CD4-positive, alpha-beta T cell (primary cell): ENCODE results near the gene TLCD5. TPM values are rescaled to one million over a fixed set of nuclear protein-coding genes. Genes with fewer than 3 reads are reported as not detected.

Experiments
- ATAC-seq: fragments of 200-7000 bp; cut with Tn5 transposase; one replicate; pipeline ENCODE4 v1.10.0; 2022; ENCODE audit warnings: mild to moderate bottlenecking; ENCODE audit not compliant: poor library complexity
- CTCF ChIA-PET: fragments of 350-600 bp; sonication (Branson Sonifier 250); formaldehyde crosslinking; loops from one replicate; lab custom pipeline; 2021; ENCODE audit warnings: antibody characterized with exemption, inconsistent platforms; lab: Charles Lee
- POLR2A ChIA-PET: fragments of 350-600 bp; sonication (Branson Sonifier 250); formaldehyde crosslinking; loops from one replicate; lab custom pipeline; 2021; ENCODE audit warnings: antibody characterized with exemption, inconsistent platforms; lab: Charles Lee
- DNase-seq, 14 experiments: peaks; one replicate each; pipeline ENCODE4 v3.0.0-alpha.2; 2013 to 2020; ENCODE audit warnings: mixed read lengths in 2 of 14
- H3K27ac ChIP-seq, 2 donors: one replicate each; pipeline versions ENCODE4 v1.5.1 to v1.7.0; 2013; ENCODE audit warnings: low read length in 2 of 2, low read depth in 1 of 2, mild to moderate bottlenecking in 1 of 2
- H3K27me3 ChIP-seq, 2 experiments: 1 replicate in 1 of 2; 2 replicates in 1 of 2; pipeline versions ENCODE4 v1.6.1 to v1.7.0; 2013; ENCODE audit warnings: low read length in 2 of 2, control low read depth in 1 of 2, mild to moderate bottlenecking in 1 of 2, moderate library complexity in 1 of 2; ENCODE audit not compliant: insufficient read depth in 2 of 2, control insufficient read depth in 1 of 2
- H3K36me3 ChIP-seq: one replicate; pipeline ENCODE4 v1.6.1; 2013; ENCODE audit warnings: low read length, control low read depth; ENCODE audit not compliant: insufficient read depth
- H3K4me1 ChIP-seq: one replicate; pipeline ENCODE4 v1.6.1; 2013; ENCODE audit warnings: low read length, control low read depth; ENCODE audit not compliant: insufficient read depth
- H3K4me3 ChIP-seq: one replicate; pipeline ENCODE4 v1.5.1; 2013; ENCODE audit warnings: mild to moderate bottlenecking, low read length, moderate library complexity
- H3K9me3 ChIP-seq, 2 experiments: 1 replicate in 1 of 2; 2 replicates in 1 of 2; pipeline versions ENCODE4 v1.6.1 to v1.7.0; 2013; ENCODE audit warnings: low read length in 2 of 2, mild to moderate bottlenecking in 2 of 2, control low read depth in 1 of 2, moderate library complexity in 1 of 2; ENCODE audit not compliant: control insufficient read depth in 1 of 2, insufficient read depth in 1 of 2
- H3K27ac Mint-ChIP-seq: one replicate; pipeline ENCODE4 v1.8.0; 2020; ENCODE audit warnings: mixed read lengths
- H3K27me3 Mint-ChIP-seq: one replicate; pipeline ENCODE4 v1.8.0; 2021; ENCODE audit warnings: mixed read lengths
- H3K36me3 Mint-ChIP-seq: one replicate; pipeline ENCODE4 v1.8.0; 2021; ENCODE audit warnings: low read depth, mixed read lengths
- H3K4me1 Mint-ChIP-seq: one replicate; pipeline ENCODE4 v1.8.0; 2021; ENCODE audit warnings: low read depth, mixed read lengths
- H3K4me3 Mint-ChIP-seq: one replicate; pipeline ENCODE4 v1.8.0; 2020; ENCODE audit warnings: mild to moderate bottlenecking, mixed read lengths
- H3K9me3 Mint-ChIP-seq: one replicate; pipeline ENCODE4 v1.8.0; 2020; ENCODE audit warnings: mixed read lengths
- intact Hi-C, 2 experiments: fragments of 100-400 bp; cut with DNase I in 1 of 2; cut with micrococcal nuclease in 1 of 2; formaldehyde crosslinking; loops; one replicate each; pipeline versions ENCODE4 v1.15.1 to v1.9.0; 2023 to 2025; cut with DNase I, micrococcal nuclease
- total RNA-seq, 174 experiments: library from RNA in 2 of 174; stranded (reverse) in 2 of 174; gene quantifications; one replicate each; pipeline ENCODE4 v1.2.3 and lab custom pipeline; 2021 to 2026
- TF ChIP-seq, protein P1 (sequence below): fragments of 200-600 bp; IDR thresholded peaks from one replicate; pipeline ENCODE4 v1.8.0; 2022; ENCODE audit warnings: antibody characterized with exemption, mild to moderate bottlenecking

The TLCD5 gene
- total RNA-seq, 2 experiments from 2014 or later = not detected

DNA sequence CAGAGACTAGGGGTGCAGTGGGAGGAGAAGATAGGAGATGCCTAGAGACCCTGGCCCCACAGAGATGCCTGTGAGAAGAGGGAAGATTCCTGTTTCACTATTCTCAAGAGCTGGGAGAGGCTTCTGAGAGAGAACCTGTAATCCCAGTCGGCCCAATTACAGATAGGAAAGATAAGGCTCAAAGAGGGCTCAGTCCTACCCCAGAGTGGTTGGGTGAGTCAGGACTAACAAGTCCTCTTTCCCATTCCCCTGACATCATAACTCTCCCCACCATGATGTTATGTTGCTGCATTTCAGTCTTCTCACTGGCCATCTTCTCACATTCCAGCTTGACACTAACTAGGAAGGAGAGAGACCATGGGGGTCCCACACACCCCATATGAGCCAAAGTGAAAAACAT, 29.0 kb downstream of the TLCD5 start:
- no peaks in the 10 kb centered on the region for H3K4me1 ChIP-seq
- H3K4me3 Mint-ChIP-seq = no peak overlapping the region
- H3K4me3 ChIP-seq = no peak overlapping the region
- H3K27me3 ChIP-seq = peaks cover 22 to 25% of the 10 kb centered on the region in 2 experiments
- H3K9me3 ChIP-seq = no peaks in the 10 kb centered on the region
- TF ChIP-seq, protein P1, sequence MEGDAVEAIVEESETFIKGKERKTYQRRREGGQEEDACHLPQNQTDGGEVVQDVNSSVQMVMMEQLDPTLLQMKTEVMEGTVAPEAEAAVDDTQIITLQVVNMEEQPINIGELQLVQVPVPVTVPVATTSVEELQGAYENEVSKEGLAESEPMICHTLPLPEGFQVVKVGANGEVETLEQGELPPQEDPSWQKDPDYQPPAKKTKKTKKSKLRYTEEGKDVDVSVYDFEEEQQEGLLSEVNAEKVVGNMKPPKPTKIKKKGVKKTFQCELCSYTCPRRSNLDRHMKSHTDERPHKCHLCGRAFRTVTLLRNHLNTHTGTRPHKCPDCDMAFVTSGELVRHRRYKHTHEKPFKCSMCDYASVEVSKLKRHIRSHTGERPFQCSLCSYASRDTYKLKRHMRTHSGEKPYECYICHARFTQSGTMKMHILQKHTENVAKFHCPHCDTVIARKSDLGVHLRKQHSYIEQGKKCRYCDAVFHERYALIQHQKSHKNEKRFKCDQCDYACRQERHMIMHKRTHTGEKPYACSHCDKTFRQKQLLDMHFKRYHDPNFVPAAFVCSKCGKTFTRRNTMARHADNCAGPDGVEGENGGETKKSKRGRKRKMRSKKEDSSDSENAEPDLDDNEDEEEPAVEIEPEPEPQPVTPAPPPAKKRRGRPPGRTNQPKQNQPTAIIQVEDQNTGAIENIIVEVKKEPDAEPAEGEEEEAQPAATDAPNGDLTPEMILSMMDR = no peak
- no peak for ATAC-seq
- intact Hi-C loops = no loop called here
- no peak overlapping the region for H3K27ac ChIP-seq
- no peak for DNase-seq
- no peak overlapping the region for H3K27ac Mint-ChIP-seq
- peaks cover 79% of the 10 kb centered on the region for H3K27me3 Mint-ChIP-seq
- ChIA-PET CTCF (no interaction called here), POLR2A (no interaction called here)
- H3K36me3 Mint-ChIP-seq = no peaks in the 10 kb centered on the region
- H3K9me3 Mint-ChIP-seq = no peaks in the 10 kb centered on the region
- no peaks in the 10 kb centered on the region for H3K4me1 Mint-ChIP-seq
- no peaks in the 10 kb centered on the region for H3K36me3 ChIP-seq

- intact Hi-C loops = no loop called here
- ATAC-seq (no peak), DNase-seq (no peak)
- no peaks in the 10 kb centered on the region for H3K9me3 Mint-ChIP-seq
- ChIA-PET CTCF (no interaction called here), POLR2A (no interaction called here)
- Histone ChIP-seq H3K36me3 (no peaks in the 10 kb centered on the region), H3K4me3 (no peak overlapping the region), H3K27me3 (peaks cover 20 to 25% of the 10 kb centered on the region in 2 experiments), H3K4me1 (no peaks in the 10 kb centered on the region), H3K9me3 (no peaks in the 10 kb centered on the region), H3K27ac (no peak overlapping the region)
- H3K36me3 Mint-ChIP-seq = no peaks in the 10 kb centered on the region
- H3K4me3 Mint-ChIP-seq = no peak overlapping the region
- TF ChIP-seq, protein P1 = no peak
- no peaks in the 10 kb centered on the region for H3K4me1 Mint-ChIP-seq
- peaks cover 77% of the 10 kb centered on the region for H3K27me3 Mint-ChIP-seq
- H3K27ac Mint-ChIP-seq = no peak overlapping the region
Measured at GRCh38 chr11:120354779-120355178, 29.7 kb downstream of the TLCD5 start.

DNA sequence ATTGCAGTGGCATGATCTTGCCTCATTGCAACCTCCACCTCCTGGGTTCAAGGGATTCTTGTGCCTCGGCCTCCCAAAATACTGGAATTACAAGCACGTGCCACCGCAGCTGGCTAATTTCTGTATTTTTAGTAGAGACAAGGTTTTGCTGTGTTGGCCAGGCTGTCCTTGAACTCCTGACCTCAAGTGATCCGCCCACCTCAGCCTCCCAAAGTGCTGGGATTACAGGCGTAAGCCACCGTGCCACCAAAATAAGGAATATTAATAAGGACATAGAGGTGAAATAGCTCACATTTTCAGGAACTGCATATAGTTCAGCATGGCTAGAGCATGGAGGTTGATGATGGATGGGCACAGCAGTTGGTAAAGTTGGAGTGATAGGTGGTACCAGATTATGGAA, 32.5 kb downstream of the TLCD5 start:
- no peak for DNase-seq
- CTCF ChIA-PET = no interaction called here
- no peaks in the 10 kb centered on the region for H3K36me3 ChIP-seq
- POLR2A ChIA-PET = no interaction called here
- H3K4me3 Mint-ChIP-seq = no peak overlapping the region
- no peak overlapping the region for H3K27ac ChIP-seq
- no peaks in the 10 kb centered on the region for H3K4me1 ChIP-seq
- no peaks in the 10 kb centered on the region for H3K9me3 Mint-ChIP-seq
- peaks cover 7 to 19% of the 10 kb centered on the region in 2 experiments for H3K27me3 ChIP-seq
- no peak overlapping the region for H3K27ac Mint-ChIP-seq
- ATAC-seq = no peak
- peaks cover 67% of the 10 kb centered on the region for H3K27me3 Mint-ChIP-seq
- intact Hi-C loops = no loop called here
- TF ChIP-seq, protein P1 = no peak
- H3K4me1 Mint-ChIP-seq = no peaks in the 10 kb centered on the region
- no peaks in the 10 kb centered on the region for H3K9me3 ChIP-seq
- H3K4me3 ChIP-seq = no peak overlapping the region
- no peaks in the 10 kb centered on the region for H3K36me3 Mint-ChIP-seq
